ACHN (cell line): Measurements from ENCODE around the gene SH3D21.

Experiments
- DNase-seq: peaks from one replicate; pipeline ENCODE4 v3.0.0-alpha.2; 2015
- in situ Hi-C: cut with HindIII; loops from 2 replicates; pipeline ENCODE4 v1.10.0; 2017; ENCODE audit warnings: low sequenced_read_pairs, low pct_ligation_motif_present, low pct_unique_long_range_greater_than_20kb

SH3D21 gene

DNA sequence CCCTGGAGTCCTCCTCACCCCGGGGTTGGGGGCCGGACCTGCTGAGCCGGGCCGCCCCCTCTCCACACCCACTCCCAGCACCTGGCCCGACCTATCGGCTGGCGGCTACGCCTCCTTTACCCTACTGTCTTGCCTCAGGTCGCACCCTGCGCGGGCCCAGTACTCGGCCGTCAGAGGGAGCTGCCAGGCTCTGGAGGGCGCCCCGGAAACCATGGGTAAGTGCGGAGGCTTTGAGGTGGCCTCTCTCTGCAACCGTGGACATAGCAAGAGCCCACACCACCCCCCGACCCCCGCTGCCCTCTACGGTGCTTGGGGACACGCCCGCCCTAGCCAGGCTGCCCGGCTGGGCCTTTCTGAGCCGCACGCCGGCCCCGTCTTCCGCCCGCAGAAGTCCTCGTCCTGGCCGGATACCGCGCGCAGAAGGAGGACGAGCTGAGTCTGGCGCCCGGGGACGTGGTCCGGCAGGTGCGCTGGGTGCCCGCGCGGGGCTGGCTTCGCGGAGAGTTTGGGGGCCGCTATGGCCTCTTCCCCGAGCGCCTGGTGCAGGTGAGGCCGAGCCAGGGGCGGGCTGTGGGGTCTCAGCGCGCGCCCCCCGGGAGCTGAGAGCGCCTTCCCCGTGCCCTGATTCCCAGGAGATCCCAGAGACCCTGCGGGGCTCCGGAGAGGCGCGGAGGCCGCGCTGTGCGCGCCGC lies at the start of gene SH3D21:
SH3D21 (plus strand) TSS at position 159 of the 692 bp plus-strand sequence; CDS start at position 212, 53 bp downstream.
- peak; percentile 67 for DNase-seq
- in situ Hi-C loops, result no loop called here

DNA sequence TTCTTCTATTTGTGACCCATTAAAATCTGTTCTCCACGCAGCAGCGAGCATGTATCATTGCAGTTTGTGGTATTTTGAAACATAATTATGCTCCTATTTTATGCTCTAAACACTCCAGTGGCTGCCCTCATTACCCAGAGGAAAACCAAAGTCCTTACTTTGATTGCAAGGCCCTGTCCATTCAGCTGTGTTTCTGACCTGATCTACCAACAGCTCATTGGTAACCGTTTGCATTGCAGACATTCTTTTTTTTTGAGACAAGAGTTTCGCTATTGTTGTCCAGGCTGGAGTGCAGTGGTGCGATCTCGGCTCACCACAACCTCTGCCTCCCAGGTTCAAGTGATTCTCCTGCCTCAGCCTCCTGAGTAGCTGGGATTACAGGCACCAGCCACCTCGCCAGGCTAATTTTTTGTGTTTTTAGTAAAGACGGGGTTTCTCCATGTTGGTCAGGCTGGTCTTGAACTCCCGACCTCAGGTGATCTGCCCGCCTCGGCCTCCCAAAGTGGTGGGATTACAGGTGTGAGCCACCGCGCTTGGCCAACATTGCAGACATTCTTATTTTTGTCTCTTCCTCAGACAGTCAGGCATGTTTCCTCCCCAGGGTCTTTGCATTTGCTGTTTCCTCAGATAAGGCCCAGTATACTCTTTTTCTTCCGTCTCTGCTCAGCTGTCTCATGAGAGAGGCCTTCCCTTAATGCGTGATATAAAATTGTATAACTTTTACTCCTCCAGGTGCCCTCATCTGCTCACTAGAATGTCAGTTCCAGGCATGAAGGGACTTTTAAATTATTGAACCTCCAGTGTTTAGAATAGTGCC lies 49.4 kb upstream of the SH3D21 start:
- in situ Hi-C loops, result no loop called here

GRCh38 chr1:36257375-36257767 lies 48.8 kb upstream of the SH3D21 start:
- DNase-seq, result no peak
- in situ Hi-C loops, result no loop called here

More for the DNA sequence above, 49.4 kb upstream of the SH3D21 start:
- no peak for DNase-seq

DNA sequence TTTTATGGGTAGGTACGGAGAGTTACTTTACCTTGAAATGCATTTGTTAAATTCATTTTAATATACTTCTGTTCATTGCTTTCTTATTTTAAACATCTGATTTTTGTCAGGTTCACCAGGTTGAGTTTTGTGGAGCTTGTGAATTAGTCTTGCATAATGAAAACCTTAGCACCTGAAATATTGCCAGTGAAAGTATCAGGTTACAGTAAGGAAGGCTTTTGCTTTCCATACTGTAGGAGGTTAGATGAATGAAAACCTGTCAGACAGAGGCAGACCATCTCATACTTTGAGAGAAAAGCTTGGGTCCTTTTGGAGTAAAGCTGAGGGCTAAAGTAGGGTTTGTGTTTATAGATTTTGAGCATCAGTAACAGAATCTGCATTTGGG lies 47.2 kb upstream of the SH3D21 start:
- DNase-seq, result no peak
- in situ Hi-C loops, result no loop called here

GRCh38 chr1:36268981-36269380 lies 37.2 kb upstream of the SH3D21 start:
- no peak for DNase-seq
- in situ Hi-C loops, result no loop called here

DNA sequence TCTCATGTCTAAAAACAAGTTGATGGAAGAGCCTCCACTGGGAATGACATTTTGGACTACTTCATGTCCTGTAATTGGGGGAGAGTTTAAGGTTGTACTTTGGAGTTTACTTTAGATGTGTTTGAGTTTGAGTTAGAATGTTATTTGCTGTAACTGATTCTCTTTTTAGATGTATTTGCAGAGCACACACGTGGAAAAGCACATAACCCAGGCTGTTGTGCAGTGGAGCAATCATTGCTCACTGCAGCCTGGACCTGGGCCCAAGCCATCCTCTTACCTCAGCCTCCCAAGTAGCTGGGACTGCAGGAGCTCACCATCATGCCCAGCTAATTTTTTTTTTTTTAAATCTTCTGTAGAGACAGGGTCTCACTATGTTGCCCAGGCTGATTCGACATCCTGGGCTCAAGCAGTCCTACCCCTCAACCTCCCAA lies 36.7 kb upstream of the SH3D21 start:
- in situ Hi-C loops, result no loop called here
- no peak for DNase-seq

DNA sequence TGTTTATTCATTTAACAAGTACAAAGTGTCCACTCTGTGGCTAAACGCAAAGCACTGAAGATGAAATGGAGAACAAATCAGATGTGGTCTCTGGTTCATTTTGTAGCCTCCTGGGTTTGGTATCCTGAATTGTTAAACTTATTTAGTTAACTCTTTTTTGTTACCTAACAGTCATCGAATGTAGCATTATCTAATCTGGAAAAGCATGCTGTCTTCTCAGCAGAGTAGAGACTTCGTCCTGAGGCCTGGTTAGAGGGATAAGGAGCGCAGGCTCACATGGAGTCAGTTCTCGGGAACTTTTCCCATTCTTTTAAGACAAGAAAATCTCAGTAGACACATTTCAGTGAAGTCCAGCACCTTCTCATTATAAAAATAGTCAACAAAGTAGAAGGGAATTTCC lies 33.1 kb upstream of the SH3D21 start:
- in situ Hi-C loops, result no loop called here
- DNase-seq, result no peak

DNA sequence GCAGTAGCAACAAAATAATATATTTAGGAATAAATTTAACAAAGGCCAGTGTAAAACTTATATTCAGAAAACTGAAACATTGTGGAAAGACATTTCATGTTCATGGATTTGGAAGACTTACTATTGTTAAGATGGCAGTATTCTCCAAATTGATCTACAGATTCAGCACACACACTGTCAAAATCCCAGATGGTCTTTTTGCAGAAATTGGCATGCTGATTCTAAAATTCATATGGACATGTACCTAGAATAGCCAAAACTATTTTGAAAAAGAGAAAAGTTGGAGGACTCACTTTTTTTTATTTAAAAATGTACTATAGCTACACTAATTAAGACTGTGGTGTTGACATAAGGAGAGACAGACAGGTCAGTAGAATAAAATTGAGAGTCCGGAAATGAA lies 32.0 kb upstream of the SH3D21 start:
- no peak for DNase-seq
- in situ Hi-C loops, result no loop called here

DNA sequence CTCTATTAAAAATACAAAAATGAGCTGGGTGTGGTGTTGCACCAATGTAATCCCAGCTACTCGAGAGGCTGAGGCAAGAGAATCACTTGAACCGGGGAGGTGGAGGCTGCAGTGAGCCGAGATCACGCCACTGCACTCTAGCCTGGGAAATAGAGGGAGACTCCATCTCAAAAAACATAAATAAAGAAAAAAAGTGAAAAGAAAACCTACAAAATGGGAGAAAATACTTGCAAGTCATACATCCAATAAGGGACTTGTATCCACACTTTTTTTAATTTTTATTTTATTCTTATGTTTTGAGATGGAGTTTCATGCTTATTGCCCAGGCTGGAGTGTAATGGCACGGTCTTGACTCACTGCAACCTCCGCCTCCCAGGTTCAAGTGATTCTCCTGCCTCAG lies 29.5 kb upstream of the SH3D21 start:
- in situ Hi-C loops, result loop anchor here (25.0 kb wide), 1 partner anchor 139 kb away; the partner anchor contains the start of genes COL8A2 and TRAPPC3
- DNase-seq, result no peak

DNA sequence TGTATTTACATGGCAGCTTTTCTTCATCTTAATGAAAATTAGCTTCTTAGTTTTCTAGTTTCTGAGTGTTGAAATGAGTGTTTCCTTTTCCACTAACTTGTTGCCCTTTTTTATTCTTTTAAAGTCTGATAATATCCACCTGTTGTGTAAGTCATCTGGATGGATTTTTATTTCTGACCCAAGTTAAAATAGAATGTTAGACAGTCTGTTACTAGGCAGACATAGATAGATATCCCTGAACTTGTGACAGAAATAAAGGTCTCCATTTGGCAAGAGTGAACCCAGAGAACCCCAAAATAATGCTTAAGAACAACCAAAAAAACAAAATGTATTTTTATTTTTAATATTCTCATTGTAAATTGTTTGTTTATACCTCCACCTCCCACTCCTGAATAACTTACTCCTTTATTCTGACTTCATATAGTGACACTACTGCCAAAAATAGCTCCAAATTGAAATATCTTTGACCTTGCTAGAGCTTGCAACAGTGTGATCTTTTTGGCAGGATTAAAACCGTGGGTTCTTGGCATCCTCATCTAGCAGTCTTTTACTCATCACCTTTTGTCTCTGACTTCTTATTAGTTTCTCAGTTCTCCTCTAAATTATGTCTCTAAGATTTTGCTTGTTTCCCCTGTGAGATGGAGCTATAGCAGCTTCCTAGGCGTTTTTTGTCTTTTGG lies 26.9 kb upstream of the SH3D21 start:
- DNase-seq, result no peak
- in situ Hi-C loops, result loop anchor here (25.0 kb wide), 1 partner anchor 142 kb away; the partner anchor contains the start of genes COL8A2 and TRAPPC3

GRCh38 chr1:36279789-36280296 lies 26.3 kb upstream of the SH3D21 start:
- DNase-seq, result no peak
- in situ Hi-C loops, result loop anchor here (25.0 kb wide), 1 partner anchor 143 kb away; the partner anchor contains the start of genes COL8A2 and TRAPPC3

GRCh38 chr1:36284061-36284460 lies 22.1 kb upstream of the SH3D21 start:
- no peak for DNase-seq
- in situ Hi-C loops, result loop anchor here (25.0 kb wide), 1 partner anchor 147 kb away; the partner anchor contains the start of genes COL8A2 and TRAPPC3

DNA sequence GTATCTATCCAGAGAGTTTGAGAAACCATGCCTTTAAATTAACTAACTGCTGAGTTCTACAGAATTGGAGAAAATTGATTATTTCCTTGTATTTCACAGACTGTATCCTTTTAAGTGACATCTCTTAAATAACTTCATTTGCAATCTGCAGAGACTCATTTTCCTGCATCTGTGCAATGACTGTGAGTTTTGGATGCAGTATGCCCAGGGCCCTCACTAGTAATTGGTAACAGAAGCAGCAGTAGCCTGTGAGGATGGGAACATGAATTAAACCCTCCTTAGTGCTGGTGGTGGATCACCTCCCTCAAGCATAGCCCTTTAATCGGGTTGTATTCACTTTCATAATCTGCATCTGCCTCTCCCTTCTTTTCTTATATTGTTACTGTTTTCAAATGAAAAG lies 21.7 kb upstream of the SH3D21 start:
- no peak for DNase-seq
- in situ Hi-C loops, result loop anchor here (25.0 kb wide), 1 partner anchor 147 kb away; the partner anchor contains the start of genes COL8A2 and TRAPPC3

DNA sequence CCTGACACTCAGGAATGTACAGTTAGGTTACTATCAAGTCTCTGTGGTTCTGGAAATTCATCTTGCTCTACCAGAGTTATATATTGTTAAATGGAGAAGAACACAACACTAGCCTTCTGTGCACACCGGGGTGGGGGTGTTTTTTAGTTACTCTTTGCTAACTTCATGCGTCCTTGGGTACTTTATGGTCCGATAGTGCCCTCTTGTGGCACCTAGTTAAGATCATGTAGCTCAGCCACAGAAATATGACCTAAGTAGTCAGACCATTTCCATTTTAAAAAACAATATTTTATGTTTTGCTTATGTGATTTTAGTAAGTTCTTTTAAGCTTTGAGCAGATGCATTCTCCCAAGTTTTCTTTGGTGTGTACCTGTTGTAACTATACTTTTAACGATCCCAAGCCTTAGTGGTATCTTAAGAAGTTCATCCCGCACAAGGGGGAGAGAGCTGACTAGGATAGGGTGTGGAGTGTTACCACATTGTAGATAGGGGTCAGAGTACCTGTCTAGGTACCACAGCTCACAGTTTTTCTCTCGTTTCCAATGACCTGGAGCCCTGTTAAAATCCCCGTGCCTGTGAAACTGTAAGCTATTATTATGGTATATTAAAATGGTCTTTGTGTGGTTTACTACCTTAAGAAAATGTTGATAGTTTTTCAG lies 20.6 kb upstream of the SH3D21 start:
- in situ Hi-C loops, result loop anchor here (25.0 kb wide), 1 partner anchor 148 kb away; the partner anchor contains the start of genes COL8A2 and TRAPPC3
- peak; percentile 78 for DNase-seq

DNA sequence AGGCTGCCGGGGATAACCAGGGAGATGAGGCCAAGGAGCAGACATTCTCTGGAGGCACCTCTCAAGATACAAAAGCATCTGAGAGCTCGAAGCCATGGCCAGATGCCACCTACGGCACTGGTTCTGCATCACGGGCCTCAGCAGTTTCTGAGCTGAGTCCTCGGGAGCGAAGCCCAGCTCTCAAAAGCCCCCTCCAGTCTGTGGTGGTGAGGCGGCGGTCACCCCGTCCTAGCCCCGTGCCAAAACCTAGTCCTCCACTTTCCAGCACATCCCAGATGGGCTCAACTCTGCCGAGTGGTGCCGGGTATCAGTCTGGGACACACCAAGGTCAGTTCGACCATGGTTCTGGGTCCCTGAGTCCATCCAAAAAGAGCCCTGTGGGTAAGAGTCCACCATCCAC lies 19.4 kb upstream of the SH3D21 start:
- in situ Hi-C loops, result loop anchor here (25.0 kb wide), 1 partner anchor 150 kb away; the partner anchor contains the start of genes COL8A2 and TRAPPC3
- no peak for DNase-seq

GRCh38 chr1:36287595-36287994 lies 18.6 kb upstream of the SH3D21 start:
- in situ Hi-C loops, result loop anchor here (25.0 kb wide), 1 partner anchor 150 kb away; the partner anchor contains the start of genes COL8A2 and TRAPPC3
- no peak for DNase-seq

GRCh38 chr1:36295390-36295789 lies 10.8 kb upstream of the SH3D21 start:
- no peak for DNase-seq
- in situ Hi-C loops, result loop anchor here (25.0 kb wide), 1 partner anchor 158 kb away; the partner anchor contains the start of genes COL8A2 and TRAPPC3

GRCh38 chr1:36297062-36297461 lies 9.1 kb upstream of the SH3D21 start:
- in situ Hi-C loops, result loop anchor here (25.0 kb wide), 1 partner anchor 160 kb away; the partner anchor contains the start of genes COL8A2 and TRAPPC3
- DNase-seq, result no peak
